OCI-LY7 (cell line): ENCODE results near the gene MAST2. TPM values are rescaled to one million over a fixed set of nuclear protein-coding genes. Genes with fewer than 3 reads are reported as not detected.
A peak's percentile ranks its signal among the peaks of the same experiment; 100 is the strongest.

Experiments
- BruUV-seq: library from RNA; stranded (reverse); fragments of 400-500 nt; replicated peaks from 2 replicates; lab custom pipeline; 2021; lab: Mats Ljungman, UMichigan
- CTCF ChIA-PET: fragments of 300-600 bp; sonication (Branson Sonifier 250); formaldehyde crosslinking; loops from one replicate; lab custom pipeline; 2022; ENCODE audit warnings: antibody characterized with exemption; ENCODE audit not compliant: unreplicated experiment; lab: Charles Lee
- POLR2A ChIA-PET: fragments of 300-600 bp; sonication (Branson Sonifier 250); formaldehyde crosslinking; loops from one replicate; lab custom pipeline; 2022; ENCODE audit warnings: antibody characterized with exemption; lab: Charles Lee
- DNase-seq: peaks from one replicate; pipeline ENCODE4 v3.0.0-alpha.2; 2015; ENCODE audit warnings: low spot score
- H2AFZ ChIP-seq: fragments of 200-600 bp; sonication (generic), shearing (Covaris generic); 2 replicates; pipeline ENCODE4 v1.6.1; 2014; ENCODE audit warnings: mild to moderate bottlenecking, antibody characterized with exemption, low read length, moderate library complexity
- H3K27ac ChIP-seq: fragments of 200-600 bp; sonication (generic); 2 replicates; pipeline ENCODE4 v1.5.1; 2014; ENCODE audit warnings: mixed run types, low read depth, mild to moderate bottlenecking, moderate library complexity, low read length, inconsistent platforms; ENCODE audit not compliant: poor library complexity, severe bottlenecking
- H3K36me3 ChIP-seq: fragments of 200-600 bp; sonication (generic); 2 replicates; pipeline ENCODE4 v1.6.1; 2014; ENCODE audit warnings: mild to moderate bottlenecking, antibody characterized with exemption, low read length, moderate library complexity, mixed read lengths; ENCODE audit not compliant: insufficient read depth
- H3K4me1 ChIP-seq: fragments of 200-600 bp; sonication (generic); 2 replicates; pipeline ENCODE4 v1.5.1; 2014; ENCODE audit warnings: mild to moderate bottlenecking, low read length; ENCODE audit not compliant: insufficient read depth, poor library complexity, severe bottlenecking
- H3K4me2 ChIP-seq: fragments of 200-600 bp; sonication (generic); 2 replicates; pipeline ENCODE4 v1.6.1; 2014; ENCODE audit warnings: mild to moderate bottlenecking, low read length
- H3K4me3 ChIP-seq: fragments of 200-600 bp; sonication (generic); 2 replicates; pipeline ENCODE4 v1.5.1; 2014; ENCODE audit warnings: mild to moderate bottlenecking, low read depth, low read length; ENCODE audit not compliant: poor library complexity, severe bottlenecking
- H3K79me2 ChIP-seq: fragments of 200-600 bp; sonication (generic); 2 replicates; pipeline ENCODE4 v1.6.1; 2016; ENCODE audit warnings: low read depth, mild to moderate bottlenecking, low read length, moderate library complexity, mixed read lengths; ENCODE audit not compliant: insufficient read depth
- H3K9me2 ChIP-seq: fragments of 200-600 bp; sonication (generic); 2 replicates; pipeline ENCODE4 v1.6.1; 2016; ENCODE audit warnings: mild to moderate bottlenecking, low read length, mixed read lengths; ENCODE audit not compliant: insufficient read depth
- H3K9me3 ChIP-seq: fragments of 200-600 bp; sonication (generic); 2 replicates; pipeline ENCODE4 v1.6.1; 2014; ENCODE audit warnings: mild to moderate bottlenecking, mixed run types, low read length, mixed read lengths
- H4K20me1 ChIP-seq: fragments of 200-600 bp; sonication (generic); 2 replicates; pipeline ENCODE4 v1.6.1; 2014; ENCODE audit warnings: mild to moderate bottlenecking, antibody characterized with exemption, low read length, moderate library complexity, mixed read lengths; ENCODE audit not compliant: insufficient read depth
- EZH2phosphoT487 ChIP-seq: fragments of 200-600 bp; sonication (generic); IDR thresholded peaks from 2 replicates; pipeline ENCODE4 v1.6.1; 2018; ENCODE audit warnings: low read depth, borderline replicate concordance, mild to moderate bottlenecking, mixed run types, antibody characterized with exemption, low read length, moderate library complexity, mixed read lengths
- intact Hi-C: fragments of 100-400 bp; cut with micrococcal nuclease; formaldehyde crosslinking; loops from one replicate; pipeline ENCODE4 v1.10.0; 2022; ENCODE audit not compliant: unreplicated experiment
- total RNA-seq, 2 experiments: library from RNA; depleted of rRNA in 1 of 2; stranded (reverse); fragments of >200 nt in 1 of 2; shearing (Covaris generic) in 1 of 2; gene quantifications; 2 replicates each; pipeline ENCODE4 v1.2.3, GENCODE V29; 2014 to 2022
- TF ChIP-seq, protein P1 (sequence below): fragments of 200-600 bp; sonication (generic); conservative IDR thresholded peaks from 2 replicates; pipeline ENCODE4 v1.5.1; 2014; ENCODE audit warnings: mild to moderate bottlenecking, antibody characterized with exemption, low read length, moderate library complexity, mixed read lengths

MAST2 gene
- total RNA-seq, 2 experiments from 2014 or later, result 32.1 to 67.2 TPM

DNA sequence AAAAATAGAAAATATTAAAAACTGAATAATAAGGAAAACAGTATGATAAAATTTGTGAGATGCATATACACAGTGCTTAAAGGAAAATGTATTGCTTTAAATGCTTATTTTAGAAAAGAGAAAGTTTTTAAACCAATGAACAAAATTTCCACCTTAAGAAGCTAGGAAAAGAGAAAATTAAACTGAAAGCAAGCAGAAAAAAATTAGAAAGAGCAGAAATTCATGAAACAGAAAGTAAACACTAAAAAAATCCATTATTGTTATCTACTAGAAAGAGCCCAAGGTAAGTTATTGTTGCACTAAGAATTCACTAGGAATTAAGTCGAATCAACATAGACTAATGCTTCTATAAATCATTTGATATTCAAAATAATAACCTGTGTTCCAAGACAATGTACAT, 261.3 kb downstream of the MAST2 start:
- H4K20me1 ChIP-seq, result no peaks in the 10 kb centered on the region
- peaks cover 21% of the 10 kb centered on the region for H3K4me1 ChIP-seq
- DNase-seq, result no peak
- peaks cover 67% of the 10 kb centered on the region for H3K36me3 ChIP-seq
- no peaks in the 10 kb centered on the region for H3K9me3 ChIP-seq
- H3K27ac ChIP-seq, result no peak overlapping the region
- no peaks in the 10 kb centered on the region for H3K79me2 ChIP-seq
- TF ChIP-seq, protein P1, sequence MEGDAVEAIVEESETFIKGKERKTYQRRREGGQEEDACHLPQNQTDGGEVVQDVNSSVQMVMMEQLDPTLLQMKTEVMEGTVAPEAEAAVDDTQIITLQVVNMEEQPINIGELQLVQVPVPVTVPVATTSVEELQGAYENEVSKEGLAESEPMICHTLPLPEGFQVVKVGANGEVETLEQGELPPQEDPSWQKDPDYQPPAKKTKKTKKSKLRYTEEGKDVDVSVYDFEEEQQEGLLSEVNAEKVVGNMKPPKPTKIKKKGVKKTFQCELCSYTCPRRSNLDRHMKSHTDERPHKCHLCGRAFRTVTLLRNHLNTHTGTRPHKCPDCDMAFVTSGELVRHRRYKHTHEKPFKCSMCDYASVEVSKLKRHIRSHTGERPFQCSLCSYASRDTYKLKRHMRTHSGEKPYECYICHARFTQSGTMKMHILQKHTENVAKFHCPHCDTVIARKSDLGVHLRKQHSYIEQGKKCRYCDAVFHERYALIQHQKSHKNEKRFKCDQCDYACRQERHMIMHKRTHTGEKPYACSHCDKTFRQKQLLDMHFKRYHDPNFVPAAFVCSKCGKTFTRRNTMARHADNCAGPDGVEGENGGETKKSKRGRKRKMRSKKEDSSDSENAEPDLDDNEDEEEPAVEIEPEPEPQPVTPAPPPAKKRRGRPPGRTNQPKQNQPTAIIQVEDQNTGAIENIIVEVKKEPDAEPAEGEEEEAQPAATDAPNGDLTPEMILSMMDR, result no peak
- TF ChIP-seq EZH2phosphoT487, result no peak
- no TSS peak for BruUV-seq
- intact Hi-C loops, result no loop called here
- CTCF ChIA-PET, result no interaction called here
- H2AFZ ChIP-seq, result no peak overlapping the region
- H3K4me2 ChIP-seq, result no peak overlapping the region
- H3K4me3 ChIP-seq, result no peak overlapping the region
- POLR2A ChIA-PET, result interaction anchor here (0.6 to 1.3 kb wide), 4 partner anchors 21 to 300 kb away, joined by 3 to 4 read pairs (median 4); no protein-coding TSS in a partner anchor
- no peaks in the 10 kb centered on the region for H3K9me2 ChIP-seq

DNA sequence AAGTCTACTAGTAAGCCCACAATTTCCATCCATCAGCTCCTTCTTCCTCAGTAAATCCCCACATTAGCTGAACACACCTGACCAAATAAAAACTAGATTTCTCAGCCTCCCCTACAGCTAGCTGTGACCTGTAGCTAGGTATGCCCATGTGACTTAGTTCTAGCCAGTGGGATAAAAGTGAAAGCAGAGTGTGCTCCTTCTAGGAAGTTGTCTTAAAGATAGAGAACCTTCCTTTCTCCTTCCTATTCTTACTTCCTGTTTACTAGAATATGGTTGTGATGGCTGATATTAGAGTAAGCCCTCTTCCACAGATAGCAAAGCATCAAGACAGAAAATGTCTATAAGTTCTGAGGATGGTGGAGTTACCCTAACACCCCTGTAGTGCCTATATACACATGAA, 262.0 kb downstream of the MAST2 start:
- peaks cover 68% of the 10 kb centered on the region for H3K36me3 ChIP-seq
- H3K4me1 ChIP-seq, result peaks cover 21% of the 10 kb centered on the region
- H3K4me3 ChIP-seq, result no peak overlapping the region
- no peak for TF ChIP-seq EZH2phosphoT487
- TF ChIP-seq, protein P1, result no peak
- H3K27ac ChIP-seq, result no peak overlapping the region
- no TSS peak for BruUV-seq
- no peaks in the 10 kb centered on the region for H3K9me3 ChIP-seq
- intact Hi-C loops, result no loop called here
- peak; percentile 38 for DNase-seq
- H2AFZ ChIP-seq, result no peak overlapping the region
- CTCF ChIA-PET, result no interaction called here
- H3K79me2 ChIP-seq, result no peaks in the 10 kb centered on the region
- H3K4me2 ChIP-seq, result peak overlapping the region; percentile 6; the same call in 1 of the 2 replicates
- no peaks in the 10 kb centered on the region for H4K20me1 ChIP-seq
- POLR2A ChIA-PET, result interaction anchor here (0.7 to 0.8 kb wide), 2 partner anchors 22 to 26 kb away, joined by 3 to 4 read pairs; no protein-coding TSS in a partner anchor
- H3K9me2 ChIP-seq, result no peaks in the 10 kb centered on the region

DNA sequence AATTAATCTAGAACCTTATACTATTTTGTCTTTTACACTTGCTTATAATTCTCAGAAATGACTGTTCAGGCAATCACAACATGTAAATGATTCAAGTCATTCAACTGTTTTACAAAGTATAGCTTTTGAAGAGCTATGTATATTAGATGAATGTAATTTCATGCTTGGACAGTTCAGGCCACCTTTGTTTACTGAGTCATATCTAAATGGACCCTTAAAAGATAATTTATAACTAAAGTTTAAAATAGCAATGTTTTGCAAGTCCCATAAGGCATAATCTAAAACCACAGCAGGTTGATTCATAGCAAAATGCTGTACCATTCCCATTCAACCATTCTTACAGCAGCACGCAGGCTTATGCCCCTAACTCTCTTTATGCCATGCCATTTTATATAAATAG, 264.2 kb downstream of the MAST2 start:
- Histone ChIP-seq H3K36me3 (peaks cover 55% of the 10 kb centered on the region), H3K27ac (no peak overlapping the region), H4K20me1 (no peaks in the 10 kb centered on the region), H3K4me3 (no peak overlapping the region), H2AFZ (no peak overlapping the region), H3K4me1 (peaks cover 21% of the 10 kb centered on the region), H3K9me3 (no peaks in the 10 kb centered on the region), H3K4me2 (no peak overlapping the region), H3K9me2 (no peaks in the 10 kb centered on the region), H3K79me2 (no peaks in the 10 kb centered on the region)
- DNase-seq, result no peak
- TSS peak; percentile 46 for BruUV-seq
- intact Hi-C loops, result no loop called here
- ChIA-PET CTCF (interaction anchor here (0.8 kb wide), 1 partner anchor 156 kb away, joined by 3 read pairs; no protein-coding TSS in a partner anchor), POLR2A (interaction anchor here (0.6 to 2.0 kb wide), 4 partner anchors 13 to 217 kb away, joined by 3 to 5 read pairs (median 3); no protein-coding TSS in a partner anchor)
- TF ChIP-seq EZH2phosphoT487, result no peak
- TF ChIP-seq, protein P1, result no peak
